SU-DHL-6 (cell line): Measurements from ENCODE around the gene RAVER2.
"Not testable (repeated sequence)": the region's sequence is repeated elsewhere in the genome, so short reads cannot be mapped to it uniquely, and the experiment has no call there.

Experiments used
- H2AFZ ChIP-seq: fragments of 200-600 bp; sonication (generic); 2 replicates; pipeline ENCODE4 v1.6.1; 2014; ENCODE audit warnings: low read depth, mild to moderate bottlenecking, moderate library complexity, mixed read lengths, antibody characterized with exemption, low read length; ENCODE audit not compliant: severe bottlenecking
- H3F3A ChIP-seq: fragments of 200-600 bp; shearing (Covaris generic); 2 replicates; pipeline ENCODE4 v1.6.0; 2016; ENCODE audit warnings: antibody characterized with exemption, mild to moderate bottlenecking; ENCODE audit not compliant: insufficient read depth
- H3K27ac ChIP-seq: fragments of 200-600 bp; sonication (generic); 2 replicates; pipeline ENCODE4 v1.5.1; 2016; ENCODE audit warnings: low read depth, mild to moderate bottlenecking, low read length, moderate library complexity, mixed read lengths
- H3K27me3 ChIP-seq: fragments of 200-600 bp; sonication (generic), shearing (Covaris generic); 2 replicates; pipeline ENCODE4 v1.6.0; 2014; ENCODE audit warnings: mild to moderate bottlenecking, low read length
- H3K36me3 ChIP-seq: fragments of 200-600 bp; sonication (generic); 2 replicates; pipeline ENCODE4 v1.6.1; 2014; ENCODE audit warnings: mild to moderate bottlenecking, low read length, mixed read lengths
- H3K4me2 ChIP-seq: fragments of 300-600, 200-600 bp; shearing (Covaris generic), sonication (generic); 2 replicates; pipeline ENCODE4 v1.6.0; 2014; ENCODE audit warnings: low read length, low read depth, mild to moderate bottlenecking; ENCODE audit not compliant: poor library complexity, severe bottlenecking
- H3K4me3 ChIP-seq: fragments of 200-600 bp; sonication (generic); 2 replicates; pipeline ENCODE4 v1.5.1; 2014; ENCODE audit warnings: antibody characterized with exemption, low read length, mild to moderate bottlenecking, mixed read lengths; ENCODE audit not compliant: insufficient read depth, poor library complexity, severe bottlenecking
- H3K79me2 ChIP-seq: fragments of 200-600 bp; sonication (generic); 2 replicates; pipeline ENCODE4 v1.6.1; 2014; ENCODE audit warnings: mild to moderate bottlenecking, low read length, moderate library complexity; ENCODE audit not compliant: insufficient read depth
- H3K9ac ChIP-seq: fragments of 200-600 bp; sonication (generic); 2 replicates; pipeline ENCODE4 v1.7.0; 2014; ENCODE audit warnings: mild to moderate bottlenecking, low read length
- H3K9me2 ChIP-seq: fragments of 200-600 bp; sonication (generic); replicated peaks from 2 replicates; pipeline ENCODE4 v1.6.1; 2014; ENCODE audit warnings: low read length; ENCODE audit not compliant: insufficient read depth
- H3K9me3 ChIP-seq: fragments of 200-600 bp; sonication (generic); 2 replicates; pipeline ENCODE4 v1.6.1; 2014; ENCODE audit warnings: low read length, mixed read lengths; ENCODE audit not compliant: insufficient read depth
- H4K20me1 ChIP-seq: fragments of 200-600 bp; sonication (generic); 2 replicates; pipeline ENCODE4 v1.6.1; 2014; ENCODE audit warnings: low read depth, mild to moderate bottlenecking, antibody characterized with exemption, low read length, moderate library complexity, mixed read lengths
- EZH2phosphoT487 ChIP-seq: fragments of 200-600 bp; sonication (generic), shearing (Covaris generic); conservative IDR thresholded peaks from 2 replicates; pipeline ENCODE4 v1.6.1; 2018; ENCODE audit warnings: mild to moderate bottlenecking, antibody characterized with exemption, low read length, moderate library complexity, mixed read lengths
- TF ChIP-seq, protein P1 (sequence below): fragments of 200-600 bp; sonication (generic); IDR thresholded peaks from one replicate; pipeline ENCODE4 v1.5.1; 2017; ENCODE audit warnings: antibody characterized with exemption, mild to moderate bottlenecking, low read length, moderate library complexity; ENCODE audit not compliant: insufficient read depth, poor library complexity, severe bottlenecking

The RAVER2 gene

DNA sequence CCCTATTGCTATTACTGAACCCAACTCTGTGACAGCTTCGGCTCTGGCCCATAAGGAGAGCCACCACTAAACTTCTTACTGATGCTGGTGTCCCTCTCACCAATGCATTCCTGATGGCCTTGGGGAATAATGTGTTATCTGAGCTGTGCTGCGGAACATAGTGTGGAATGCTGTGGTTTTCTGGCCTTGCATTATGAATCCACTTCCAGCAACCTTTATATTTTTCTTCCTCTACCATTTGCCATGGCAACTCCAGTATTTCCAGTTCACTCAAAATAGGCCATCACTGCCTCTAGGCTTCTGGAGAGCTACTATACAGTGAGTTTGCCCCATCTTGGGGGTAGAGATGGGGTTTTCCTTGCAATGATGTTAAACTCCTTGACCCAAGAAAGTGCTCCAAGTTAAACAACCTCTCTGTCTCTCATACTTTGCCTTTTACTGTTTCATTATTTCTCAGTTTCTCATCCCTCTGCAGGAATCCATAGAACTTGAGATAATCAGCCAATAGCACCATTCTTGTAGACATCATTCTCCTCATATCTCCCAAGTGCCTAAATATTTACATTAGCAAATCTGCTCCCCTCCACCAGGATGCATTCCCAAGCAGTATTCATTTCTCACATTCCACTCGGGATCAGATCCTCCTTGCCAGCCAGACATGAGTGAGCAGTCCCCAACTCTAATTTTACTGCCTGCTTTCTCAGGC is 11.1 kb upstream of the RAVER2 start:
- no peaks in the 10 kb centered on the region for H3K27me3 ChIP-seq
- H3K9ac ChIP-seq = no peak overlapping the region
- H3K4me3 ChIP-seq = no peak overlapping the region
- no peaks in the 10 kb centered on the region for H3K9me2 ChIP-seq
- H3K27ac ChIP-seq = no peak overlapping the region
- TF ChIP-seq EZH2phosphoT487 = no peak
- TF ChIP-seq, protein P1, sequence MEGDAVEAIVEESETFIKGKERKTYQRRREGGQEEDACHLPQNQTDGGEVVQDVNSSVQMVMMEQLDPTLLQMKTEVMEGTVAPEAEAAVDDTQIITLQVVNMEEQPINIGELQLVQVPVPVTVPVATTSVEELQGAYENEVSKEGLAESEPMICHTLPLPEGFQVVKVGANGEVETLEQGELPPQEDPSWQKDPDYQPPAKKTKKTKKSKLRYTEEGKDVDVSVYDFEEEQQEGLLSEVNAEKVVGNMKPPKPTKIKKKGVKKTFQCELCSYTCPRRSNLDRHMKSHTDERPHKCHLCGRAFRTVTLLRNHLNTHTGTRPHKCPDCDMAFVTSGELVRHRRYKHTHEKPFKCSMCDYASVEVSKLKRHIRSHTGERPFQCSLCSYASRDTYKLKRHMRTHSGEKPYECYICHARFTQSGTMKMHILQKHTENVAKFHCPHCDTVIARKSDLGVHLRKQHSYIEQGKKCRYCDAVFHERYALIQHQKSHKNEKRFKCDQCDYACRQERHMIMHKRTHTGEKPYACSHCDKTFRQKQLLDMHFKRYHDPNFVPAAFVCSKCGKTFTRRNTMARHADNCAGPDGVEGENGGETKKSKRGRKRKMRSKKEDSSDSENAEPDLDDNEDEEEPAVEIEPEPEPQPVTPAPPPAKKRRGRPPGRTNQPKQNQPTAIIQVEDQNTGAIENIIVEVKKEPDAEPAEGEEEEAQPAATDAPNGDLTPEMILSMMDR = no peak
- H3F3A ChIP-seq = no peaks in the 10 kb centered on the region
- no peaks in the 10 kb centered on the region for H3K79me2 ChIP-seq
- no peak overlapping the region for H2AFZ ChIP-seq
- no peaks in the 10 kb centered on the region for H4K20me1 ChIP-seq
- H3K4me2 ChIP-seq = no peak overlapping the region
- no peaks in the 10 kb centered on the region for H3K36me3 ChIP-seq
- H3K9me3 ChIP-seq = no peaks in the 10 kb centered on the region

DNA sequence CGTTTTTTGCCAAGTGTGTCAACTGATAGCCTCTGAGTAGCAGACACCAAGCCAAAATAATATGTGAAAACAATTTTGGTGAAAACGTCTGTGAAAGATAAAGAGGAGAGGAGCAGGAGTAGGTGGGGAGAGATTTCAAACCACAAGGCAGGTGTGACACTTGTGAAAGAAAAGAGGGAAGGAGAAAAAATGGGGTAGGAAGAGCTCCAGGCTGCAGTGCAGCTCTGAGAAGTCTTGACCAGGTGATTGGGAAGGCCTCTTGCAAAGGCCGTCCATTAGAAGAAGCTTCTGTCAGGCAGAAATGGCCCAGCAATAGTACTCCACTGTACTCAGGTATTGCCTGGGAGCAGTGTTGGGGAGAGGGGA is 10.6 kb upstream of the RAVER2 start:
- Histone ChIP-seq H3K36me3 (no peaks in the 10 kb centered on the region), H3K27me3 (no peaks in the 10 kb centered on the region), H3K9me3 (no peaks in the 10 kb centered on the region), H3K9ac (no peak overlapping the region), H3K27ac (no peak overlapping the region), H4K20me1 (no peaks in the 10 kb centered on the region), H3K4me3 (no peak overlapping the region), H3K79me2 (no peaks in the 10 kb centered on the region), H2AFZ (no peak overlapping the region), H3F3A (no peaks in the 10 kb centered on the region), H3K9me2 (no peaks in the 10 kb centered on the region), H3K4me2 (no peak overlapping the region)
- no peak for TF ChIP-seq EZH2phosphoT487
- TF ChIP-seq, protein P1 = no peak

DNA sequence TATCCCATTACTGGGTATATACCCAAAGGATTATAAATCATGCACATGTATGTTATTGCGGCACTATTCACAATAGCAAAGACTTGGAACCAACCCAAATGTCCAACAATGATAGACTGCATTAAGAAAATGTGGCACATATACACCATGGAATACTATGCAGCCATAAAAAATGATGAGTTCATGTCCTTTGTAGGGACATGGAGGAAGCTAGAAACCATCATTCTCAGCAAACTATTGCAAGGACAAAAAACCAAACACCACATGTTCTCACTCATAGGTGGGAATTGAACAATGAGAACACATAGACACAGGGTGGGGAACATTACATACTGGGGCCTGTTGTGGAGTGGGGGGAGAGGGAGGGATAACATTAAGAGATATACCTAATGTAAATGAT is 4.2 kb upstream of the RAVER2 start:
- H3K27ac ChIP-seq, H3K4me2 ChIP-seq, H4K20me1 ChIP-seq, H3K9me2 ChIP-seq, H3F3A ChIP-seq, H2AFZ ChIP-seq, H3K4me3 ChIP-seq, H3K27me3 ChIP-seq, H3K9me3 ChIP-seq, H3K79me2 ChIP-seq, H3K36me3 ChIP-seq, H3K9ac ChIP-seq: not testable (repeated sequence)

DNA sequence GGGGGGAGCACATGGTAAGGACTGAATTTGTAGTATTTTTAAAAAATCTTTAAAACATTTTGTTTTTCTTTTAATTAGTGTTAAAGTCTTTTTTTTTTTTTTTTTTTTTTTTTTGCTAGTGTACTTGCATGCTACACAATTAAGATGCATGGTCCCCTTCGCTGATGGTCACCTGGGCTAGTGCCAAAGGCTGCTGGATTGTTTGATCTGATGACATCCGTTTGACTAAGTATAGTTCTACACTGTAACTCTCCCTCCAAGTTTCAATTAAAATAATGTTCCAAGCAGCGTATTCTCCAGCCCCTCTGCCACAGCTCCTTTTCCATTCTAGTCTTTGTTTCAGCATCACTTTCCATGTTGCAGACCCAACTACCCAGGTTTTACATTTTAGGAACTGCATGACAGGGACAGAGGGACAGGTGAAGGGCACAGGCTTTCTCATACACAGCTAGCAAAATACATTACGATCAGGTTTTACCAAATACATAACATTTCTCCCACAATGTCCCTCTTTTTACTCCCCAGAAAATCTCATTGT is 852 bp upstream of the RAVER2 start:
- Histone ChIP-seq H3K4me3 (peak overlapping the region; percentile 23), H2AFZ (peak overlapping the region; percentile 48), H3K27ac (no peak overlapping the region), H3K9me2 (no peaks in the 10 kb centered on the region), H4K20me1 (no peaks in the 10 kb centered on the region), H3F3A (no peaks in the 10 kb centered on the region), H3K27me3 (no peaks in the 10 kb centered on the region), H3K79me2 (no peaks in the 10 kb centered on the region), H3K9ac (peak overlapping the region; percentile 44; the same call in 1 of the 2 replicates), H3K9me3 (no peaks in the 10 kb centered on the region), H3K4me2 (peak overlapping the region; percentile 56), H3K36me3 (no peaks in the 10 kb centered on the region)
- TF ChIP-seq EZH2phosphoT487 = no peak
- TF ChIP-seq, protein P1 = no peak
